Activated B cell treated with CpG ODN at 0.5 μM for 24 hours (primary cell): Measurements from ENCODE around the gene PPP6C. TPM values are rescaled to one million over a fixed set of nuclear protein-coding genes. Genes with fewer than 3 reads are reported as not detected.

ENCODE experiments used
- ATAC-seq: fragments of 200-7000 bp; cut with Tn5 transposase; one replicate; pipeline ENCODE4 v1.10.0; 2021; ENCODE audit warnings: low read depth, mild to moderate bottlenecking, moderate library complexity
- CTCF ChIA-PET: fragments of 350-600 bp; sonication (Branson Sonifier 250); formaldehyde crosslinking; loops from one replicate; lab custom pipeline; 2021; ENCODE audit warnings: antibody characterized with exemption; lab: Charles Lee
- POLR2A ChIA-PET: fragments of 350-600 bp; sonication (Branson Sonifier 250); formaldehyde crosslinking; loops from one replicate; lab custom pipeline; 2021; ENCODE audit warnings: antibody characterized with exemption; lab: Charles Lee
- DNase-seq: peaks from one replicate; pipeline ENCODE4 v3.0.0; 2022
- H3K27ac Mint-ChIP-seq: one replicate; pipeline ENCODE4 v1.8.0; 2020; ENCODE audit warnings: mixed read lengths
- H3K27me3 Mint-ChIP-seq: one replicate; pipeline ENCODE4 v1.8.0; 2021; ENCODE audit warnings: mixed read lengths
- H3K36me3 Mint-ChIP-seq: one replicate; pipeline ENCODE4 v1.8.0; 2021; ENCODE audit warnings: low read depth, mixed read lengths
- H3K4me1 Mint-ChIP-seq: one replicate; pipeline ENCODE4 v1.8.0; 2021; ENCODE audit warnings: mixed read lengths
- H3K4me3 Mint-ChIP-seq: one replicate; pipeline ENCODE4 v1.8.0; 2020; ENCODE audit warnings: mild to moderate bottlenecking, mixed read lengths
- H3K9me3 Mint-ChIP-seq: one replicate; pipeline ENCODE4 v1.8.0; 2020; ENCODE audit warnings: mixed read lengths
- intact Hi-C: fragments of 100-400 bp; cut with micrococcal nuclease; formaldehyde crosslinking; loops from one replicate; pipeline ENCODE4 v1.15.1; 2024
- total RNA-seq: library from RNA; stranded (reverse); gene quantifications from 2 replicates; pipeline ENCODE4 v1.2.3, GENCODE V29; 2022
- TF ChIP-seq, protein P1 (sequence below): fragments of 200-600 bp; IDR thresholded peaks from one replicate; pipeline ENCODE4 v1.8.0; 2022; ENCODE audit warnings: antibody characterized with exemption, mild to moderate bottlenecking

The PPP6C gene
- total RNA-seq, 1 donor from 2014 or later, result 41.2 TPM

DNA sequence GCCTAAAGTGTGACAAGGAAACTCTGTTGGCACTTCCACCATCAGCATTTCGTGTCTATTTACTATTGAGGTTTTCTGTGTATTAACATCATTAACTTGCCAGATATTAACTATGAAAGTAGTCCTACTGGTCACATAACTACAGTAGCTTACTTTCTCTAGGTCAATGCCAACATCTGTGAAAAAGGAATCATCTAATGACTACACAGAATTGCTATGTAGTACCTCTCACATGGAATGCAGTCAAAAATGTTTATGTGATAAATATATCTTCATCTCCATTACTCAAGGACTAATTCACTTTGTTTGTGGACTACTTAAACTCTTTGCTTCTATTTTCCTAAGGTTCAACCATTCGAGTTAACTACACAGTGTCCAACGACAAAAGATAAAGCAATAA is 48.4 kb downstream of the PPP6C start:
- POLR2A ChIA-PET, result no interaction called here
- ATAC-seq (no peak), DNase-seq (no peak)
- peaks cover 20% of the 10 kb centered on the region for H3K4me1 Mint-ChIP-seq
- intact Hi-C loops, result loop anchor here (10.0 kb wide), 1 partner anchor 234 kb away; no protein-coding TSS in a partner anchor
- CTCF ChIA-PET, result interaction anchor here (3.8 kb wide), 1 partner anchor 370 kb away, joined by 18 read pairs; the partner anchor contains the start of gene NR6A1
- H3K27ac Mint-ChIP-seq, result no peak overlapping the region
- no peaks in the 10 kb centered on the region for H3K27me3 Mint-ChIP-seq
- H3K9me3 Mint-ChIP-seq, result no peaks in the 10 kb centered on the region
- H3K4me3 Mint-ChIP-seq, result no peak overlapping the region
- TF ChIP-seq, protein P1, sequence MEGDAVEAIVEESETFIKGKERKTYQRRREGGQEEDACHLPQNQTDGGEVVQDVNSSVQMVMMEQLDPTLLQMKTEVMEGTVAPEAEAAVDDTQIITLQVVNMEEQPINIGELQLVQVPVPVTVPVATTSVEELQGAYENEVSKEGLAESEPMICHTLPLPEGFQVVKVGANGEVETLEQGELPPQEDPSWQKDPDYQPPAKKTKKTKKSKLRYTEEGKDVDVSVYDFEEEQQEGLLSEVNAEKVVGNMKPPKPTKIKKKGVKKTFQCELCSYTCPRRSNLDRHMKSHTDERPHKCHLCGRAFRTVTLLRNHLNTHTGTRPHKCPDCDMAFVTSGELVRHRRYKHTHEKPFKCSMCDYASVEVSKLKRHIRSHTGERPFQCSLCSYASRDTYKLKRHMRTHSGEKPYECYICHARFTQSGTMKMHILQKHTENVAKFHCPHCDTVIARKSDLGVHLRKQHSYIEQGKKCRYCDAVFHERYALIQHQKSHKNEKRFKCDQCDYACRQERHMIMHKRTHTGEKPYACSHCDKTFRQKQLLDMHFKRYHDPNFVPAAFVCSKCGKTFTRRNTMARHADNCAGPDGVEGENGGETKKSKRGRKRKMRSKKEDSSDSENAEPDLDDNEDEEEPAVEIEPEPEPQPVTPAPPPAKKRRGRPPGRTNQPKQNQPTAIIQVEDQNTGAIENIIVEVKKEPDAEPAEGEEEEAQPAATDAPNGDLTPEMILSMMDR, result no peak
- H3K36me3 Mint-ChIP-seq, result peaks cover 12% of the 10 kb centered on the region

DNA sequence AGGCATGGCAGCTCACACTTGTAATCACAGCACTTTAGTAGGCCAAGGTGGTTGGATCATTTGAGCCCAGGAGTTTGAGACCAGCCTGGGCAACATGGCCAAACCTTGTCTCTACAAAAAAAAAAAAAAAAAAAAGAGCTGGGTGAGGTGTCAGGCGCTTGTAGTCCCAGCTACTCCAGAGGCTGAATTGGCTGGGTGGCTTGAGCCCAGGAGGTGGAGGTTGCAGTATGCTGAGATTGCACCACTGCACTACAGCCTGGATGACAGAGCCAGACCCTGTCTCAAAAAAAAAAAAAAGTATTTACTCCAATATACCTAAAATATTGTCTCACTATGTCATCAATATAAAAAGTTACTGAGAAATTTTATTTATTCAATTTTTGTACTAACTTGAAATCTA is 49.0 kb downstream of the PPP6C start:
- intact Hi-C loops, result loop anchor here (10.0 kb wide), 1 partner anchor 234 kb away; no protein-coding TSS in a partner anchor
- no peak overlapping the region for H3K4me3 Mint-ChIP-seq
- H3K27me3 Mint-ChIP-seq, result no peaks in the 10 kb centered on the region
- TF ChIP-seq, protein P1, result no peak
- CTCF ChIA-PET, result interaction anchor here (3.8 kb wide), 1 partner anchor 369 kb away, joined by 18 read pairs; the partner anchor contains the start of gene NR6A1
- POLR2A ChIA-PET, result no interaction called here
- ATAC-seq (no peak), DNase-seq (no peak)
- peaks cover 17% of the 10 kb centered on the region for H3K4me1 Mint-ChIP-seq
- no peak overlapping the region for H3K27ac Mint-ChIP-seq
- H3K36me3 Mint-ChIP-seq, result peaks cover 12% of the 10 kb centered on the region
- no peaks in the 10 kb centered on the region for H3K9me3 Mint-ChIP-seq

DNA sequence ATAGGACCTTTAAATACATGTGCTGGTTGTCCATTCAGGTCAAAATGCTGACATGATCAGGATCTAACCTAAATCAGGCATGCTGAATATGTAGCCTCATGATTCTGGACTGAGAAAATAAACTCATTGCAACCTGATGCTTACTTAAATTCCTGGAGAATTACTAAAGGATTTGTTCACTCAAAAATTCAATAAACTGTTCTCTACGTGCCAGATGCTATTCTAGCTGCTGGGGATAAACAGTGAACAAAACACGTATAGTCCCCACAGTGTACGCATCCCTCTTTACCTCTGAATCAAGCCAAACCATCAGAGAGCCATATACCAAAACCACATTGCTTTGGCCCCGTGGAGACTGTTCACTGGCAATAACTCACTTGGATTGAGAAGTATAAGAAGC is 52.4 kb downstream of the PPP6C start:
- DNase-seq, result no peak
- ChIA-PET POLR2A (no interaction called here), CTCF (no interaction called here)
- H3K4me1 Mint-ChIP-seq, result peaks cover 5% of the 10 kb centered on the region
- intact Hi-C loops, result no loop called here
- no peaks in the 10 kb centered on the region for H3K27me3 Mint-ChIP-seq
- H3K36me3 Mint-ChIP-seq, result peaks cover 20% of the 10 kb centered on the region
- ATAC-seq, result no peak
- H3K27ac Mint-ChIP-seq, result no peak overlapping the region
- no peak overlapping the region for H3K4me3 Mint-ChIP-seq
- H3K9me3 Mint-ChIP-seq, result peaks cover 6% of the 10 kb centered on the region
- TF ChIP-seq, protein P1, result no peak

DNA sequence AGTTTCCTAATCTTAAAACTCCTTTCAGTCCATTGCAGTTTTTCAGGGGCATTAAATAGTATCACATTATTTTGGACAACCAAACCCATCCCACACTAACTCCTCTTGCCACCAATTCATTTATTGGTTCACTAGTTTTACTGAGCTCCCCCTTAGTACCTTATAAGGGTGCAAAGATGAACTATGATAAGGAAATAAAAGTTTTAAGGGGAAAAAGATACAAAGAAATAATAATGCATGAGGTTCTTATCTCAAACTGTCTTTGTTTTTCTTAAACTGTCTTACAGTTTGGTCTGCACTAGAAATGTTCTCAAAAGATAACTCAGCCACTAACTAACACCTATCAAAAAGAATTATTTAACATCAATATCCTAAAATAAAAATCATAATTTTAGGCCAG is 54.6 kb downstream of the PPP6C start:
- TF ChIP-seq, protein P1, result no peak
- peaks cover 6% of the 10 kb centered on the region for H3K9me3 Mint-ChIP-seq
- intact Hi-C loops, result no loop called here
- no peak overlapping the region for H3K27ac Mint-ChIP-seq
- no peaks in the 10 kb centered on the region for H3K27me3 Mint-ChIP-seq
- H3K4me1 Mint-ChIP-seq, result peaks cover 2% of the 10 kb centered on the region
- POLR2A ChIA-PET, result no interaction called here
- ATAC-seq (no peak), DNase-seq (no peak)
- CTCF ChIA-PET, result no interaction called here
- H3K36me3 Mint-ChIP-seq, result peaks cover 19% of the 10 kb centered on the region
- no peak overlapping the region for H3K4me3 Mint-ChIP-seq

DNA sequence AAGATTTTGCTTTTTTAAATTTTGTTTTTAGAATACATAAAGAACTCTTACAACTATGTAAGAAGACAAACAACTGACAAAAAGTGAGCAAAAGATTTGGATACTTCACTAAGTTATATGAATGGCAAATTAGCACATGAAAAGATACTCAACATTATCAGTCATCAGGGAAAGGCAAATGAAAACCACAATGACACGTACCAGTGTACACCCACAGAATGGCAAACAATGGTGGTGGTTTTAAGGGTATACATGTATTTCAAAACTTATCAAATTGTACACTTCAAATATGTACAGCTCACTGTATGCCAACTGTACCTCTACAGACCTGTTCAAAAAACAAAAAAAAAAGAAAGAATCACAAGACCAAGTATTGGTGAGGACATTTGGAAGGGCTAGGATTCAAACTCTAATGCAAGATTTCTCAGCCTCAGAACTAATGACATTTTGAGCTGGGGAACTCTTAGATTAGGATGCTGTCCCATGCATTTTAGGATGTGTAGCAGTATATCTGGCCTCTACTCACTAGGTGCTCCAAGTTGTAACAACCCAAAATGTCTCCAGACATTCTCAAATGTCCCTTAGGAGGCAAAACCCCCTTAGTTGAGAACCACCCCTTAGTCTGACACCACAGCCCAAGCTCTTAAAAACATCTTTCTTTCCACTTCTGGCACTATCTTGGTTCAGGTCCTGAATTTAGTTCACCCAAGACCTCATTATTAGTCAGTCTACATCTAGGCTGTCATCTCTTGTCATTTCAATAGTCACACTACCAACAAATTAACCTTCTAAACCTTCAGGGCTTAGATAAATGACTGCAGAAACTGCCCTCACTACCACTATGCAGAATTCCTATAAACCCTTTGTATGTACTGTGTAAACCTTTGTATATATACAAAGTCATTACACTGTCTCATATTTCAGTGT is 55.9 kb downstream of the PPP6C start:
- peaks cover 6% of the 10 kb centered on the region for H3K9me3 Mint-ChIP-seq

More for the DNA sequence above, 55.9 kb downstream of the PPP6C start:
- Mint-ChIP-seq H3K27ac (no peak overlapping the region), H3K36me3 (peaks cover 10% of the 10 kb centered on the region), H3K4me1 (no peaks in the 10 kb centered on the region), H3K27me3 (no peaks in the 10 kb centered on the region), H3K4me3 (no peak overlapping the region)
- POLR2A ChIA-PET, result no interaction called here
- TF ChIP-seq, protein P1, result no peak
- intact Hi-C loops, result no loop called here
- CTCF ChIA-PET, result interaction anchor here (1.0 kb wide), 1 partner anchor 10 kb away, joined by 3 read pairs; the partner anchor contains the start of gene SCAI
- DNase-seq (no peak), ATAC-seq (no peak)
